Skin of body (tissue), 2 donors: Measurements from ENCODE around the gene DIAPH3. TPM values are rescaled to one million over a fixed set of nuclear protein-coding genes. Genes with fewer than 3 reads are reported as not detected.
"Not testable (repeated sequence)": the region's sequence is repeated elsewhere in the genome, so short reads cannot be mapped to it uniquely, and the experiment has no call there.

Experiments
- DNase-seq: peaks from one replicate; lab custom pipeline; 2025; lab: John Stamatoyannopoulos, UW
- total RNA-seq: library from RNA; depleted of rRNA; stranded (reverse); fragments of >200 nt; gene quantifications from one replicate; pipeline ENCODE4 v1.2.3, GENCODE V29; 2014

Gene DIAPH3, protein sequence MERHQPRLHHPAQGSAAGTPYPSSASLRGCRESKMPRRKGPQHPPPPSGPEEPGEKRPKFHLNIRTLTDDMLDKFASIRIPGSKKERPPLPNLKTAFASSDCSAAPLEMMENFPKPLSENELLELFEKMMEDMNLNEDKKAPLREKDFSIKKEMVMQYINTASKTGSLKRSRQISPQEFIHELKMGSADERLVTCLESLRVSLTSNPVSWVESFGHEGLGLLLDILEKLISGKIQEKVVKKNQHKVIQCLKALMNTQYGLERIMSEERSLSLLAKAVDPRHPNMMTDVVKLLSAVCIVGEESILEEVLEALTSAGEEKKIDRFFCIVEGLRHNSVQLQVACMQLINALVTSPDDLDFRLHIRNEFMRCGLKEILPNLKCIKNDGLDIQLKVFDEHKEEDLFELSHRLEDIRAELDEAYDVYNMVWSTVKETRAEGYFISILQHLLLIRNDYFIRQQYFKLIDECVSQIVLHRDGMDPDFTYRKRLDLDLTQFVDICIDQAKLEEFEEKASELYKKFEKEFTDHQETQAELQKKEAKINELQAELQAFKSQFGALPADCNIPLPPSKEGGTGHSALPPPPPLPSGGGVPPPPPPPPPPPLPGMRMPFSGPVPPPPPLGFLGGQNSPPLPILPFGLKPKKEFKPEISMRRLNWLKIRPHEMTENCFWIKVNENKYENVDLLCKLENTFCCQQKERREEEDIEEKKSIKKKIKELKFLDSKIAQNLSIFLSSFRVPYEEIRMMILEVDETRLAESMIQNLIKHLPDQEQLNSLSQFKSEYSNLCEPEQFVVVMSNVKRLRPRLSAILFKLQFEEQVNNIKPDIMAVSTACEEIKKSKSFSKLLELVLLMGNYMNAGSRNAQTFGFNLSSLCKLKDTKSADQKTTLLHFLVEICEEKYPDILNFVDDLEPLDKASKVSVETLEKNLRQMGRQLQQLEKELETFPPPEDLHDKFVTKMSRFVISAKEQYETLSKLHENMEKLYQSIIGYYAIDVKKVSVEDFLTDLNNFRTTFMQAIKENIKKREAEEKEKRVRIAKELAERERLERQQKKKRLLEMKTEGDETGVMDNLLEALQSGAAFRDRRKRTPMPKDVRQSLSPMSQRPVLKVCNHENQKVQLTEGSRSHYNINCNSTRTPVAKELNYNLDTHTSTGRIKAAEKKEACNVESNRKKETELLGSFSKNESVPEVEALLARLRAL
- total RNA-seq = 7.1 TPM

DNA sequence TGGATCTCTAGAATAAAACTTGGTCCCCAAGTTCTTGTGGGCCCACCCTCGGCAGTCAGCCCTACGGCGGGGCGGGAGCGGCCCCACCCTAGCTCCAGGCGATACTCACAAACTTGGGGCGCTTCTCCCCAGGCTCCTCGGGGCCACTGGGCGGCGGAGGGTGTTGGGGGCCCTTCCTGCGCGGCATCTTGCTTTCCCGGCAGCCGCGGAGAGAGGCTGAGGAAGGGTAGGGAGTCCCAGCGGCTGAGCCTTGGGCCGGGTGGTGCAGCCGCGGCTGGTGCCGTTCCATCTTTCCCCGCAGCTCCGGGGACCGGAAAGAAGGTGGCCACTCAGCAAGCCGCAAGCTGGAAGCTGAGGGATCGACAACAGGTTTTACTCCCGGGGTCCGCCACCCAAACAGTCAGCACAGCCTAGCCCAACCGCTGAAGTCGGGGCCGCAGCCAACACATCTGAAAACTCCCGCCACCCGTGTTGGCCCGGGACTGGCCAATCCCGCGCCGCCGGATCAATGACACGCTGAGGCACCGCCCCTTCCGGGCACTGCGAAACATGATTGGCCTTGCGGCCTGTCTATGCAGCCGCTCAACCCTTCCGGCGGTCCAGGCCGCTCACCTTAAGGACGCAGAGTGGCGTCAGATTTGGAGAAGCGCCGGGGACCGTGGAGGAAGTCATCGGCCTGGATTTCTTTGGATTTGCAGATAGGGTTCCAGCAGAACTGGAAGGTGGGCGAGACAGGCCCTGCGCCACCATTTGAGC, at the start of gene DIAPH3:
Gene DIAPH3 (minus strand): TSS at position 451 of the 756 bp plus-strand sequence. CDS start 162 bp downstream, at position 289.
- peak; percentile 96 for DNase-seq

DNA sequence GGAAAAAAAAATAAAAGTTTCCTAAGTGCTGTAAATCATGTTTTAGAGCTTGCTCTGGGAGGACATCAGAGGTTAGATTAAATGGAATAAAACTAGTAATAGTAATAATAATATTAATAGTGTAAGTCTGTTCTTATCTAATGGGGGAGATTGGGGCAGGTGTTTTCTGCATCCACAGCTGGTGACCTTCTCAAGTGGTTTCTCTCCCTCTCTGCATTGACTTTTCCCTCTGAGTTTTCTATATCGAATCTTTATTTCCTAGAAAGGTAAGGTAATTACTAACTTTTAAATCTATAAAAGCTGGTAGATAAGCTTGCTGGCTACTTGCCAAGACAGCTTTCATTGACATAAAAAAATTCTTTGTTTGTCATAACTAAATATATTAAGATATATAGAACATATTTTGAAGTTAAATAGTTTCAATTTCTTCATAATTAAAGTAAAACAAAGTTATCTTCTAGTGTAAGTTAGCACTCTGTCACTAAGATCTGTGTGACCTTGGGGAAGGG, 49.6 kb upstream of the DIAPH3 start:
- no peak for DNase-seq

DNA sequence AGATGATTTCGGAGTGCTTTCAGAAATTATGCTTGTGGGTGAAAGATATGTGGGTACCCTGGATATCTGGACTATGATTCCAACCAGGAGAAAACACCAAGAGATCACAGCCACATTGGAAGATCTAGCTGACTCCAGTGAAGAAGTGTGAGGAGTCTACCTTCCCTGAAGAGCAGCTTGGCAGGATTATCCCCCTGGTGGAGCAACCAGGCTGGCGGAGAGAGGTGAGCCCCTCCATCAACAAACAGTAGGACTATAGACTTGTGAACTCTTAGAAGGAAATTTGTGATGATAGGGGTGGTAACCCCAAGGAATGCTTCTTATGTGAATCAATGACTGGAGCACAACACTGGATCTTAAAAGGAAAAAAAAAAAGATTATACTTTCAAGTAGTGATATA, 47.8 kb upstream of the DIAPH3 start:
- no peak for DNase-seq

DNA sequence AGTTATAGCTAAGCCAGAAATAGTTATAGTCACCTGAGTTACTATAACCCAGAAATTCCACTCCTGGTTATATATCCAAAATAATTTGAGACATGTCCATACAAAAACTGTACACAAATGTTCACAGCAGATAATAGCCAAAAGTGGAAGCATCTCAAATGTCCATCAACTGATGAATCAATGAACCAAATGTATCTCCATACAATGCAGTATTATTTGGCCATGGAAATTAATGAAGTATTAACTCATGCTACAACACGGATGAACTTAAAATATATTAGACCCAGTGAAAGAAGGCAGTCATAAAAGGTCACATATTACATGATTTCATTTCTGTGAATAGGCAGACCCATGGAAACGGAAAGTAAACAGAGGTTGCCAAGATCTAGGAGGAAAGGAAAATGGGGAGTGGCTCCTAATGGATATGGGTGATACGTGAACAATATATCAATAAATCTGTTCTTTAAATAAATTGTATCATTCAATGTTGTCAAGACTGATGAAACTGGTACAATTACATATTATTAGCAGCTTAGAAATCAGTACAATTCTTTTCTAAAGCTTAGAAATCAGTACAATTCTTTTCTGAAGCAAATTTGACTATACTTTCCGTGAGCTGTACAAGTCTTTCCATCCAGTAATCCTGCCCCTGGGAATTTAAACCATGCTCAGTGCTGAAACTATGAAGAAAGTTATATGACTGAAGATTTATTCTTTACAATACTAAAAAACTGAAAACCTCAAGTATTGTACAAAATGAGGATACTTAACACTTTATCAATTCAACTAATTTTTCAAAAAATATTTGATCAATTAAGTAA, 47.0 kb upstream of the DIAPH3 start:
- DNase-seq = peak; percentile 13

DNA sequence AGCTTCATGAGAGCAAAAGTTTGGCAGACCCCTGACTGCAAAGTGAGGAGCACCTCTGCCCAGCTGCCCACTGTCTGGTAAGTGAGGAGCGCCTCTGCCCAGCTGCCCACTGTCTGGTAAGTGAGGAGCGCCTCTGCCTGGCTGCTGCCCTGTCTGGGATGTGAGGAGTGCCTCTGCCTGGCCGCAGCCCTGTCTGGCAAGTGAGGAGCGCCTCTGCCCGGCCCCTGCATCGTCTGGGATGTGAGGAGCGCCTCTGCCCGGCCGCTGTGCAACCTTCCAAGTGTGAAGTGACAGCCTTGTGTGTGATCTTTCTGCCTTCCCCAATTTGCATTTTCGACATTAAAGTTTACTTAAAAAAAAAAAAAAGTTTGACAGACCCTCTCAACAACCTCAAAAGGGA, 41.8 kb upstream of the DIAPH3 start:
- DNase-seq = not testable (repeated sequence)

DNA sequence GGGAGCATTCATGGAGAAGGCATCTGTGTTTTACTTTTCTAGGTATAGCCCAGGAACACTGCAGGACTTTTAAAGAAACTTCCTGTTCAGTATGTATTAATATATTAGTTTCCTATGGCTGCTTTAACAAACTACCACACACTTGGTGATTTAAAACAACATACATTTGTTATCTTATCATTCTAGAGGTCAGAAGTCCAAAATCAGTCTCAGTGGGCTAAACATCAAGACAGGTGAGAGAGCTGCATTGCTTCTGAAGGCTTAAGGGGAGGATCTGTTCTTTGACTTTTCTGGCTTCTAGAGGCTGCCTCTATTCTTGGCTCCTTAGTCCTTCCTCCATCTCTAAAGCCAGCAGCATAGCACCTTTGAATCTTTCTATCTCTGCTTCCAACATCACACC, 37.6 kb upstream of the DIAPH3 start:
- no peak for DNase-seq

DNA sequence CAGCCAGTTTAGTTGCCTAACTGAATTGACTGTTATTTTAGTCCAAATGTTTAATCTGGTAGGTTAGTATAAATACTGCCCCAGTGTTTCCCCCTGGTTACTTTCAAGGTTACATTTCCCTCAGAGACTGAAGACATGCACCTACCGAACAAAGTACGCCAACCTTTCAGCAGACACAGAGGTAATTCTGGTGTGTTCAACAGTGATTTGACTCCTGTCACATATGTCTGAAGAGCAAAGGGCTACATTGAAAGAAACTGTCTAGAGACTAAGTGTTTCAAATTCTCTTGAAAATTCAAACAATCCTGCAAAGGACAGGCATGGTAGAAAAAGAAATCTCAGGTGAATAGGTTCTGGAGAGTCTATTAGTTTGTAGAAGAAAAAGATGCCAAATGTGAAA, 32.2 kb upstream of the DIAPH3 start:
- not testable (repeated sequence) for DNase-seq

DNA sequence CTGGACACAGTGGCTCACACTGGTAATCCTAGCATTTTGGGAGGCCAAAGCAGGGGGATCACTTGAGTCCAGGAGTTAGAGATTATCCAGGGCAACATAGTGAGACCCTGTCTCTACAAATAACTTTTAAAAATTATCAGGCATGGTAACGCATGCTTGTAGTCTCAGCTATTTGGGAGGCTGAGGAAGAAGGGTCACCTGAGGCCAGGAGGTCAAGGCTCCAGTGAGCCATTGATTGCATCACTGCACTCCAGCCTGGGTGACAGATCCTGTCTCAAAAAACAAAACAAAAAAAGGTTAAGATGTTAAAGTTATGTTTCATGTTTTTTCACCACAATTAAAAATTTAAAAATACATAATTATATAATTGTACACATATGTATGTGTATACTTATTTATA, 19.2 kb upstream of the DIAPH3 start:
- no peak for DNase-seq

DNA sequence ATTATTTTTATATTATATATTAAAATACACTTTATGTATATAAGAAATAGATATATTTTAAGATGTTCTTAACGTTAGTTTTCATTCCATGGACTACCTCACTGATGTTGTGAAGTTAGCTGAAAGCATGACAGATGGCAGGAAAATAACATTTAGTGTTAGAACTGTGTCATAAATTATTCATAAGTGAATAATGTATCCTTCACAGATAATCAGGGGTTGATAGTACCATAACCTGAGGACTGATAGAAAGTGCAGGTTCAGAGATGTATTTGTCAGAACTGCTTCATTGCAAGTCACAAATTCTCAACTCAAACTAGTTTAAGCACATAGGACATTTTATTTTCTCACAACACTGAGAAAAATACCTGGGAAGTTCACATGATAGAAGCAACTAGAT, 14.6 kb upstream of the DIAPH3 start:
- DNase-seq = no peak

DNA sequence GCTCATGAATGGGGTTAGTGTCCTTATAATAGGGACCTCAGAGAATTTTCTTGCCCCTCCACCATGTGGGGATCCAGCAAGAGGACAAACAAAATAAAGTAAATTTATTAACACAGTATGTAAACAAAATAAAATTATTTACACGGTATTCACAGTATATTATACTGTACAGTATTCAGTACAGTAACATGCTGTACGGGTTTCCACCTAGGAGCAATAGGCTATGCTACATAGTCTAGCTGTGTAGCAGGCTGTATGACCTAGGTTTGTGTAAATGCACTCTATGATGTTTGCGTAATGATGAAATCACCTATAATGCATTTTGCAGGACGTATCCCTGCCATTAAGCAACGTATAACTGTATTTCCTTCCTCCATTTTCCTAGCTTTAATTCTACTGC, 11.8 kb upstream of the DIAPH3 start:
- DNase-seq = no peak

DNA sequence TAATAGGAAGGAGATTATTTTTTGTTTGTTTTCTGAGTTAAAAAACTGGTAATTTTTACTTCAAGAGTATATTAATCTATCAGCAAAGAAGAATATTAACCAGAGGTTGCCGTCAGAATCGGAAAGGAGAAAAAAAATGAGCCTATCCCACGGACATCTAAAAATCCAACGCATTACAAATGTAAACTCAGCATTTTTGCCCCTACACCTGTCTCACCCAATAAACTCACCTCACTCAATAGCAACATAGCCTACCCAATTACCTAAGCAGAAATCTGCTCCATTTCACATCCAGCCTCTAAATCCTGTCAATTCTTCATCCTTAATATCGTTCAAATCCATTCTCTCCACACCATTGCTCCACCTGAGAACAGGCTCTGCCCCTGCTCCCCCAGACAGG, 10.4 kb upstream of the DIAPH3 start:
- no peak for DNase-seq

DNA sequence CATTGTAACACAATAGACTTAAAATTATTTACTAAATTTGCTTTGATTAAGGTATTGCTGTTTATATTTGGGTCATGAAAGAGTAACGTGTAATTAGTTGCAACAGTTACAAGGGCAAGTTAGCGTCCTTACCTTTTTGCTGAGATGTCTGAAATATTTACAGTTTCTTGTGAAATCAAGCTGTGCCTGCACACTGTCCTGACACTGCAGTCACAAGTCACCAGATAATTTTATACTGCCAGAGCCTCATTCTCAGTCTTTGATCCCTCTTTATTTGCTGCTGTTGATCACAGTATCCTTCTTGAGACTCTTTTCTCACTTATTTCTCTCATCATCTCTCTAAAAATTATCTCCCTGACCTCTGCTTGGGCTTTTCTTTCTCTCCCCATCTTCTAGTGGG, 8.4 kb upstream of the DIAPH3 start:
- no peak for DNase-seq

DNA sequence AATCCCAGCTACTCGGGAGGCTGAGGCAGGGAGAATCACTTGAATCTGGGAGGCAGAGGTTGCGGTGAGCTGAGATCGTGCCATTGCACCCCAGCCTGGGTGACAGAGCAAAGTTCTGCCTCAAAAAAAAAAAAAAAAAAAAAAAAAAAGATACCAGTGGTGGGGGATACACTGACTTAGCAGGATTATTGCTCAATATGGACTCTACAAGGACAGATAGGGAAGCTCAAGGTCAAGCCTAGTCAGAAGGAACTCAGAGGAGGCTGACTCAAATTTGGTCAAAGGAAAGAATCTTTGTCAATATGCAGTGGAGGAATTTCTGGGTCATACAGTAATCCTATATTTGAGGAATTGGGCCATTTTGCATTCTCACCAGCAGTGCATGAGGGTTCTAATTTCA, 6.7 kb upstream of the DIAPH3 start:
- no peak for DNase-seq

DNA sequence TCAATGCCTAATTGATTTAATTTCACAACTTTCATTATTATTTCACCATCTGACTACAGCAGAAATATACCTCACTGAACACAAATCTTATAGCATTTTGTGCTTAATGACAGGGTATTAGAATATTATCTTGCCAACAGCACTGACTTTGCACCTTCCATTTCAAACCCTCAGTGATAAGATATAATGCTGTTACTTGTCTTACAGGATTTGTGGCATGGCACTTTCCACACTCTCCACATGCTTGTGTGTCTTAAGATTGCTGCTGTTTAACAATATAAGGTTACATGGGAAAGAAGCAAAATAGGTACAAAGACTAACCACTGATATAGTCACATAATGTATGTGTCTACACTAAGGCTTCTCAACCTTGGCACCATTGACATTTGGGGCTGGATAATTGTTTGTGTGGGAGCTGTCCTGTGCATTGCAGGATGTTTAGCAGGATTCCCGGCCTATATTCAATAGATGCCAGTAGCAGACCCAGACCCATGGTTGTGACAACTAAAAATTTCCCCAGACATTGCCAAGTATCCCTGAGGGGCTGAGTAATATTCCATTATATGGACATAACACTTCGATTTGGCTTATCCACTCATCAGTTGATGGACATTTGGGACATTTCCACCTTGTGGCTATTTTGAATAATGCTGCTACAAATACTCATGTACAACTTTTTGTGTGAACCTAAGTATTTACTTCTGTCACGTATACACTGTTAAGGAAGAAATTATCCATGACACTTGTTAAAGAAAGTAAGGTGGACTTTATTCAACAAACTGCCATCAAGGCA, 5.7 kb upstream of the DIAPH3 start:
- no peak for DNase-seq

DNA sequence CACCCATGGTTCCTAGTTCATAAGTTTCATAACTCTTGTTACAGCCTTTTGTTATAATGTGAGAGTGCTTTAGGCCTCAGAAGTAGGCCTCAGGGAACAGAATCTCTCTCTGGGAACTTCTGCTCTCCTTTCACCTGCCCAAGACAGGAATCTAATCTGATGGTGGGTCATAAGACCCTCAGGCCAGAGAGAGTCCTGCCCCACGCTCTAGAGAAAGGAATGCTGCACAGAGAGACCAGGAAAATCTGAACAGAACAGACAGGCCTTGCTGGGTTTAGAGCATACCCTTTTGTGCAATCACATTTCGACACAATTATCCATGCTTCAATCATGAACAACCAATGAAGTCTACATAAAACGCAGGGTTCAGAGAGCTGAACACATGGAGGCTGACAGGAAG, 3.4 kb upstream of the DIAPH3 start:
- DNase-seq = no peak

DNA sequence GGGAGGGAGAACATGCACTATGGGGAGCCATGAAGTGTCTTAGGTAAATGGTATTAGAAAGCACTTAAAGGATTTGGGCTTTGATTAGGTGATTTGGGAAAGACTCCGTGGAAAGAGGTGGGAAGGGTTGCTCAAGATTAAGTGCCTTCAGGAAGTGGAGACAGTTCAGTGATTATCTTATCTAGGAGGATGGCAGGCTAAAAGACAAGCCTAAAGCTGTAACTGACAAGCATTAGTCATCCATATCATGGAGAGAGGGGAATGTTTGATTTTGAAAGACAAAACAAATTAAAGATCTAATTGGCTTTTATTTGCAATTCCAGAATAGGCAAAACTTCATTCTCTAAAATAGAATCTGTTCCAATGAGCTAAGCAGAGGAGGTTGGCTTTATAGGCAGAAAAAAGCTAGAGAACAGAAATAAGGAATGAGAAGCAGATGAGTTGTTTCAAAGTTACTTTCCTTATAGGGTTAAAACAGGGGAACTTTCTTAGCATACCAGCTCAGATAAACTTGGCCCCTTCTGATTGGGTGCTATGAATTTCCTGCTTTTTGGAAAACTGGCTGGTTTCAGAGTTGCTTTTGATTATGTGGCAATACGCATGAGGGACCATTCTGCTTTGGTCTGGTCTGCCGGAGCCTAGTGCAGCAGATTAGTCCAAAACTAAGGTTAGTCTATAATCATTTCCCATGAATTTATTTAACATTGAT, 1.8 kb upstream of the DIAPH3 start:
- no peak for DNase-seq

DNA sequence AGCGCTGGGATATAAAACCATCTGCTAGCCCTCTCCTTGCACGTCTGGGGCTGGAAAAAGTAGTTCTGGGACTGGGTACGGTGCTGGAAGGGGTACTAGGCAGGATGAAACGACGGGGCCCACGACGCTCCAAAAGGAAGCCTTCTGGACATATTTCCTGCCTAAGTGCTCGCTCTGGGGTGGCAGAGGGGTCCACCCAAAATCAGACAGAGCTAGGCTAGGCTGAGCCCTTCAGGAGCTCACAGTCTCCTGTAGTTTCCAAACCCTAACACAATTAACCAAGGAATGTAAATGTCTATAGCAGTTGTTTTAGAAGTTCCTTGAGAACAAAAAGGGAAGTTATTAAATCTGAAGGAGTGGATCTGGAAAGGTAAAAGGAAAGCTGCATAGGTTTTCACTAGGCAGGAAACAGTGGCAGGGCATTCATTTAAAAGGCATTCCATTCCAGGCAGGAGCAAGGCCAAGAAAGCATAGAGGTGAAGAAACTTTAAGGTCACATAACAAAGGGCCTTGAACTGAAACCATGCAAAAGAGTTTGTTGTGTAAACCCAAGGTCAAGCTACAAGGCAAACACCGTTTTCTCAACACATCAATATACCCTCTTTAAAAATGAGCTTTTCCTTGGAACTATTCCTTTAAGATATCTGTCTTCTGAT, 634 bp upstream of the DIAPH3 start:
- DNase-seq = no peak

DNA sequence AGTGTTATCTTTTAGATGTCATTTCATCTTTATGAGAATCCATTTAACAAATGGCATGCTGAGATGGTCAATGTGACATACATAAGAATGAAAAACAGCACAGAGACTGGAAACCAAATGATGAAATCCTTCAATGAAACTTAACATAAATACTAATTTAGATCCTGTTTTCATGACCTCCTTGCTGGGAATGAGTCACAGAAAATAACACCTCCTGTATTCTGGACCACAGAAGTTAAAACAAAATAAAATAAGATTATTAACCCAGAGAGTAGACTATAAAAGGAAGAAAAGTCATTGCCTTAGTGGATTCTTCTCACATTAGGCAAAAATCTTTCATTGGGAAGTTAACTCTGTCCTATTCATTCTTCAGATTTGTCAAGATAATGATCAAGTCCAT, 1.6 kb downstream of the DIAPH3 start:
- no peak for DNase-seq
